CD4-positive, alpha-beta T cell treated with Interleukin-2 at 100 ng/mL for 4 hours (primary cell): ENCODE results near the gene PARD6B.
"Not testable (repeated sequence)": the region's sequence is repeated elsewhere in the genome, so short reads cannot be mapped to it uniquely, and the experiment has no call there.

ENCODE experiments used
- DNase-seq: peaks from one replicate; pipeline ENCODE4 v3.0.0-alpha.2; 2020; ENCODE audit warnings: low spot score

The PARD6B gene

GRCh38 chr20:50703651-50704438 is 27.5 kb upstream of the PARD6B start:
- not testable (repeated sequence) for DNase-seq

- no peak for DNase-seq
Measured at GRCh38 chr20:50704514-50704913, 26.9 kb upstream of the PARD6B start.

GRCh38 chr20:50704971-50705370 is 26.4 kb upstream of the PARD6B start:
- no peak for DNase-seq

GRCh38 chr20:50708845-50709635 is 22.3 kb upstream of the PARD6B start:
- no peak for DNase-seq

- no peak for DNase-seq
Measured at GRCh38 chr20:50709636-50709973, 21.8 kb upstream of the PARD6B start.

GRCh38 chr20:50710492-50711063 is 20.8 kb upstream of the PARD6B start:
- no peak for DNase-seq

GRCh38 chr20:50711113-50711825 is 20.1 kb upstream of the PARD6B start:
- DNase-seq, result no peak

- no peak for DNase-seq
Measured at GRCh38 chr20:50712771-50713656, 18.4 kb upstream of the PARD6B start.

GRCh38 chr20:50713657-50714101 is 17.7 kb upstream of the PARD6B start:
- DNase-seq, result no peak

- not testable (repeated sequence) for DNase-seq
Measured at GRCh38 chr20:50714426-50714825, 17.0 kb upstream of the PARD6B start.

- no peak for DNase-seq
Measured at GRCh38 chr20:50715694-50716093, 15.7 kb upstream of the PARD6B start.

- DNase-seq, result no peak
Measured at GRCh38 chr20:50716518-50716917, 14.9 kb upstream of the PARD6B start.

GRCh38 chr20:50717312-50717711 is 14.1 kb upstream of the PARD6B start:
- no peak for DNase-seq

GRCh38 chr20:50717974-50718761 is 13.2 kb upstream of the PARD6B start:
- DNase-seq, result no peak

- DNase-seq, result no peak
Measured at GRCh38 chr20:50719328-50719727, 12.1 kb upstream of the PARD6B start.

- no peak for DNase-seq
Measured at GRCh38 chr20:50720026-50720425, 11.4 kb upstream of the PARD6B start.

- DNase-seq, result no peak
Measured at GRCh38 chr20:50720582-50720981, 10.8 kb upstream of the PARD6B start.

- DNase-seq, result no peak
Measured at GRCh38 chr20:50721881-50722281, 9.5 kb upstream of the PARD6B start.

GRCh38 chr20:50722424-50723155 is 8.8 kb upstream of the PARD6B start:
- DNase-seq, result no peak

- no peak for DNase-seq
Measured at GRCh38 chr20:50723672-50724071, 7.7 kb upstream of the PARD6B start.
